Measurements from ENCODE around the gene ZNF710. TPM values are rescaled to one million over a fixed set of nuclear protein-coding genes. Genes with fewer than 3 reads are reported as not detected.
"Not testable (repeated sequence)": the region's sequence is repeated elsewhere in the genome, so short reads cannot be mapped to it uniquely, and the experiment has no call there.

ZNF710 gene, protein sequence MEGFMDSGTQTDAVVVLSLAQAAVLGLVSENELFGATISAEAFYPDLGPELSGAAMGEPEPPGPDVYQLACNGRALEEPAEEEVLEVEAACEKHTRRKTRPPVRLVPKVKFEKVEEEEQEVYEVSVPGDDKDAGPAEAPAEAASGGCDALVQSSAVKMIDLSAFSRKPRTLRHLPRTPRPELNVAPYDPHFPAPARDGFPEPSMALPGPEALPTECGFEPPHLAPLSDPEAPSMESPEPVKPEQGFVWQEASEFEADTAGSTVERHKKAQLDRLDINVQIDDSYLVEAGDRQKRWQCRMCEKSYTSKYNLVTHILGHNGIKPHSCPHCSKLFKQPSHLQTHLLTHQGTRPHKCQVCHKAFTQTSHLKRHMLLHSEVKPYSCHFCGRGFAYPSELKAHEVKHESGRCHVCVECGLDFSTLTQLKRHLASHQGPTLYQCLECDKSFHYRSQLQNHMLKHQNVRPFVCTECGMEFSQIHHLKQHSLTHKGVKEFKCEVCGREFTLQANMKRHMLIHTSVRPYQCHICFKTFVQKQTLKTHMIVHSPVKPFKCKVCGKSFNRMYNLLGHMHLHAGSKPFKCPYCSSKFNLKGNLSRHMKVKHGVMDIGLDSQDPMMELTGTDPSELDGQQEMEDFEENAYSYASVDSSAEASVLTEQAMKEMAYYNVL
- 8.7 and 12.8 TPM in 2 replicates for total RNA-seq

DNA sequence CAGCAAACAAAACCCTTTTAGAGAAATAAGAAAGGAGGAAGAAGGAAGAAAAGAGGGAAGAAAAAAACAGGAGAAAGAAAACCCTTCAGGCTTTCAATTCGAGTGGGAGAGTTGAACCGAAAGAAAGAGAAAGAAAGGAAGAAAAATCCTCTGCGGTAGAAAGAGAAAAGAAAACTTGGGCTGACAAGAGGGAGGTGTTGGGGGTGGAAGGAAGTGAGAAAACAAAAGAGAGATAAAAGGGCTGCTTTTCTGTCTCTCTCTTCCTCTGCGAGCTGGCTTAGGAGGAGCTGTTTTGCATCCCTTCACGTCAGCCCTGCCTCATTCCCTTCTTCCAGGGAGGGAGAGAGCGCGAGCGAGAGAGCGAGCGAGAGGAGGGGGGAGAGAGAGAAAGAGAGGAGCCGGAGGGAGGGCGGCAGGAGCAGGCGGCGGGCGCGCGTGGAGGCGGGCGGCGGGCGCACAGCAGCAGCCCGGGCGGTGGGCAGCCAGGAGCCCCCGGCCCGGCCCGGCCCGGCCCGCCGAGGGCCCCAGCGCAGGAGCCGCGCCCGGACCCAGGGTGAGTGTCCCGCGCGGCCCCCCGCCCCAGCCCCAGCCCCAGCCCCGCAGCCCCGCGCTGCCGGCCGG lies at the start of gene ZNF710:
TSS of gene ZNF710 (plus strand) at position 263 of the 621 bp plus-strand sequence. CDS start 65,814 bp downstream, outside the sequence.
- DNase-seq (ENCODE audit: low read depth in 2 of 2) = peak in 1 of 2 donors; percentile 46

DNA sequence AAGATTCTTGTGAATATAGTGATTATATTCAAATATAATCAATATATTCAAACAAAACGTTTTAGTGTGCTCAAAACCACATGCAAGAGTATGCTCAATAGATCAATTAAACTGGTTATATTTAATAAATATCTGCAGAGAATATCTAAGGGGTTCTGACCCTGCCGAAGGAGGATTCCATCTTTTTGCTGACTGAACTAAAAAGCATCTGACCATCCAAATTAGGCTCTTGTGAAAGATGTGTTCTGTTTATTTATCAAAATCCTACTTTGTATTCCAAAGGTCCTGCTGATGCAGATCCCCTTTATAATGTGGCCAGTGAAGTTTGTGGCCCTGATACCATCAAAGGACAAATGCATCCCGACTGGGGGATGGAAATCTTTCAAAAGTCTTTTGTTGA lies 46.6 kb upstream of the ZNF710 start:
- DNase-seq (ENCODE audit: low read depth in 2 of 2) = no peak

DNA sequence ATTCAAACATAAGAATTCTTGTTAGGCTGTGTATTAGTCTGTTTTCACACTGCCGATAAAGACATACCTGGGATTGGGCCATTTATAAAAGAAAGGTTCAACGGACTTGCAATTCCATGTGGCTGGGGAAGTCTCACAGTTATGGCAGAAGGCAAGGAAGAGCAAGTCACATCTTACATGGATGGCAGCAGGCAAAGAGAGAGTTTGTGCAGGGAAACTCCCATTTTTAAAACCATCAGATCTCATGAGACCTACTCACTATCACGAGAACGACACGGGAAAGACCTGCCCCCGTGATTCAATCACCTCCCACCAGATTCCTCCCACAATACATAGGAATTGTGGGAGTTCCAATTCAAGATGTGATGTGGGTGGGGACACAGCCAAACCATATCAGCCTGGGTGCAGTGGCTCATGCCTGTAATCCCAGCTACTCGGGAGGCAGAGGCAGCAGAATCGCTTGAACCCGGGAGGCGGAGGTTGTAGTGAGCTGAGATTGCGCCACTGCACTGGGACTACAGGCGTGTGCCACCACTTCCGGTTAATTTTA lies 45.6 kb upstream of the ZNF710 start:
- DNase-seq (ENCODE audit: low read depth in 2 of 2) = not testable (repeated sequence)

DNA sequence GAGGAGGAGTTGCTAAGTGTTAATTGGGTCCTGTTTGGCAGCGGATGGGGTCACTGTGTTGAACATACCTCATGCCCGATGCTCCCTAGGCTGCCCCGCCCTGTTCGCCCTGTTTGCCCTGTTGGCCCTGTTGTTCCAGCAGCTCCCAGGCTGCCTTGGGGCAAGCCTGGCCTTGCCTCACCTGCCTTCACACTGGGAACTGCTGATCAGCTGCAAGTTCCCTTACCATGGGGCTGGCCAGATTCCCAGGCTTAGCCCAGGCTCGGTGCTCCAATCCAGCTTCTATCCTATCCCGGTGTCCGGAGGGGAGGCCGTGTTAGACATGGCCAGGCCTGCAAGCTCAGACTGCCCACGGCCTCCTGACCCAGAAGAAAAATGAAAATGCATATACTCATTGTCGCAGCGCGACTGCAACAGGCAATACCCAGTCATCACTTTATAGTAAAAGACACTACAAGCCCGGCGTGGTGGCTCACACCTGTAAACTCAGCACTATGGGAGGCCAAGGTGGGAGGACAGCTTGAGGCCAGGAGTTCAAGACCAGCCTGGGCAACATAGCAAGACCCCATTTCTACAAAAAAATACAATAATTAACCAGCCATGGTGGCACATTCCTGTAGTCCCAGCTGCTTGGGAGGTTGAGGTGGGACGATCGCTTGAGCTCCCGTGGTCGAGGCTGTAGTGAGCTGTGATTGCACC lies 42.9 kb upstream of the ZNF710 start:
- no peak for DNase-seq (ENCODE audit: low read depth in 2 of 2)

DNA sequence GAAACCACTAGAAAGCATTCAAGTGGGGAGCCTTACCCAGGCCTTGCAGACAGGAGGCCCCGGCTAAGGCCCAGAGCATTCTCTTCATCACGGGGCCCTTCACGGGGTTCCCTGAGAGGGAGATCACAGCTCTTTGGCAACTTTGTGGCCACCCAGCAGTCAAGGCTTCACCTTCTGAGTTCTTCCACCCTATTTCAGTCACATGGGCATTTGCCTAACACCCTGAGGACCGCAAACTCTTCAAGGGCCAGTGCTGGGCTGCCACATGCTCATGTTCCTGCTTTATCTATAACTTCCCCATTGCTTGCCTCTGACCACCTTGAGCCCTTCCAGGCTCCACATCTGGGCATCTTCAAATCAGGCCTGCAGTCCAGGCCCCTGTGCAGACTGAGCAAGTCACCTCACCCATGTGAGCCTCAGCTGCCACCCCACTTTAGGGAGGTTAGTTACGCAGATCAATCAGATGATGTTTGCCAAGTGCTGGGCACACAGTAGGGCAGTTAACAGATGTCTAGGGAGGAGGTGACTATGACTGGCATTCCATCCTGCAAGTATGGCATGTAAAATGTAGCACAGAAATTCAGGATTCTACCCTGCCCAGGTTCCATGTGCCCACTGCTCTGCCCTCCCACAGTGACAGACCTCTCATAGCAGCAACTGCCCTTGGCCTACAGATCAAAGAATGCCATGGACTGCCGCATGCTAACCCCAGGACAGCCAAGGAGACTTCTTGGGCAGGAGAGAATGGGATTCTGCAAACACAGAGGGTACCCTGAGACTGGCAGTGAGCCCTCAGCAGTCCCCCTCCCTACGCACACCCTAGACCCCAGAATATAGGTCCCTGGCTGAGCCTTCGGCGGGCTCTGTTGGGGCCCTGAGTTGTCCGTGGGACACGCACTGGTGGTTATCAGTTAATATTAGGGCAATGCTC lies 37.6 kb upstream of the ZNF710 start:
- no peak for DNase-seq (ENCODE audit: low read depth in 2 of 2)

DNA sequence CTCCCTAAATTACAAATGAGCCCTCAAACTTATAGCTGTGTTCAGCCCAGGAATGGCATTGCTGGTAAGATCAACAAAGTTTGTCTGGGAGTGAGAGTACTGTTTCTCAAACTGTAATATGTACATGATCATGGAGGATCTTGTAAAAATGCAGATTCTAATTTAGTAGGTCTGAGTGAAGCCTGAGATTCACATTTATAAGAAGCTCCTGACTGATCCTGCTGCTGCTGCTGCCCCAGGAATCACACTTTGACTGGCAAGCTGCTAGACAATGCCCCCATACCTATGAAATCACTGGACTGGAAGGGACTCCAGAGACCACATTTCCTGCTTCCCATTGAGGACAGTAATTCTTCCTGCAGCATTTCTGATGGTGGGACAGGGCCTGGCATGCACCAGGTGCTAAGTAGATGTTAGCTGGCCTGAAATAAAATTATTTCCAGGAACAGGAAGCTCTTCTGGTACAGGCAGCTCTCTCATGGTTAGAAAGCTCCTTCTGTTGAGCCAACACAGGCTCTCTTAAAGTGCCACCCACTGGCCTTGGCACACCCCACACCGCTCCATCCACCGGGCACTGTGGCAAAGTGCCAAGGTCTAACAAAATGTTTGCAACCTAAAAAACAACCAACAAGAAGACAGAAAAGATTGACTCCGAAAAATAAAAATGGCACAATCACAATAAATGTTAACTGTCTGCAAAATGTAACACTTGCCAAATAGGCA lies 36.7 kb upstream of the ZNF710 start:
- DNase-seq (ENCODE audit: low read depth in 2 of 2) = no peak

DNA sequence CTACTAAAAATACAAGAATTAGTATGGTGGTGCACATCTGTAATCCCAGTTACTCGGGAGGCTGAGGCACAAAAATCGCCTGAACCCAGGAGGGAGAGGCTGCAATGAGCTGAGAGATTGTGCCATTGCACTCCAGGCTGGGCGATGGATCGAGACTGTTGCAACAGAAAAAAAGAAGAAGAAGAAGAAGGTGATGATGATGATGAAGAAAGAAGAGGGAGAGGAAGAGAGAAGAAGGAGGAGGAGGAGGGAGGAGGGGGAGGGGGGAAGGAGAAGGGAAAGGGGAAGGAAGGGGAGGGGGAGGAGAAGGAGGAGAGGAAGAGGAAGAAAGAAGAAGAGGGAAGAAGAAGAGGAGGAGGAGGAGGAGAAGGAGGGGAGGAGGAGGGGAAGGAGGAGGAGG lies 33.2 kb upstream of the ZNF710 start:
- DNase-seq (ENCODE audit: low read depth in 2 of 2) = no peak

DNA sequence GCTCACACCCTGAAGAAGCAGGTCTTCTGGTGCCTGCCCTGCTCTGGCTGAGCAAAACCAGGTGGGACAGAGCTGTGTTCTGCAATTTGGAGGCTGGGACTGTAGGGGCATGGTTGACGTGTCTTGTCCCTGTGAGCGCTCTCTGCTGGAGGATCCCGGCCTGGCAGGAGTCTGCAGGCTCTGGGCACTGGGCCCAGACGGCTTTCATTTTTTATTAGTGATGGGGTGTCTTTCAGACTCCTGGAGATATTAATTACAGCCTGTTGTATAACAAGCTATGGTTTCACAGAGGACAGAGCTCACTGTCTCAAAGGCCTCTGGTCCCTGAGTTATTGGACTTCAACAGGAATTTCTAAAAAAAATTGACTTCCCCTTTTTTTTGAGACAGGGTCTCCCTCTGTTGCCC lies 29.5 kb upstream of the ZNF710 start:
- peak; percentile 29 to 60 for DNase-seq (ENCODE audit: low read depth in 2 of 2)

DNA sequence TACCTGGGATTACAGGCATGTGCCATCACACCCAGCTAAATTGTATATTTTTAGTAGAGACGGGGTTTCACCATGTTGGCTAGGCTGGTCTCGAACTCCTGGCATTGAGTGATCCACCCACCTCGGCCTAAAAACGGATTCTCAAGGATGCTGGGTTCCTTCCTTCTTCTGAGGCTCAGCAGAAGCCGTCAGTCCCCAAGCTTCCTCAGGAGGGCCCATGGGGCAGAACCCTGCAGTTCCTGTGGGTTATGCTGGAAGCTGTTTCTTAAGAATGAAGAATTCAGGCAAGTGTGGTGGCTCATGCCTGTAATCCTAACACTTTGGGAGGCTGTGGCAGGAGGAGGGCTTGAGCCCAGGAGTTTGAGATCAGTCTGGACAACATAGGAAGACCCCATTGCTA lies 29.0 kb upstream of the ZNF710 start:
- no peak for DNase-seq (ENCODE audit: low read depth in 2 of 2)

DNA sequence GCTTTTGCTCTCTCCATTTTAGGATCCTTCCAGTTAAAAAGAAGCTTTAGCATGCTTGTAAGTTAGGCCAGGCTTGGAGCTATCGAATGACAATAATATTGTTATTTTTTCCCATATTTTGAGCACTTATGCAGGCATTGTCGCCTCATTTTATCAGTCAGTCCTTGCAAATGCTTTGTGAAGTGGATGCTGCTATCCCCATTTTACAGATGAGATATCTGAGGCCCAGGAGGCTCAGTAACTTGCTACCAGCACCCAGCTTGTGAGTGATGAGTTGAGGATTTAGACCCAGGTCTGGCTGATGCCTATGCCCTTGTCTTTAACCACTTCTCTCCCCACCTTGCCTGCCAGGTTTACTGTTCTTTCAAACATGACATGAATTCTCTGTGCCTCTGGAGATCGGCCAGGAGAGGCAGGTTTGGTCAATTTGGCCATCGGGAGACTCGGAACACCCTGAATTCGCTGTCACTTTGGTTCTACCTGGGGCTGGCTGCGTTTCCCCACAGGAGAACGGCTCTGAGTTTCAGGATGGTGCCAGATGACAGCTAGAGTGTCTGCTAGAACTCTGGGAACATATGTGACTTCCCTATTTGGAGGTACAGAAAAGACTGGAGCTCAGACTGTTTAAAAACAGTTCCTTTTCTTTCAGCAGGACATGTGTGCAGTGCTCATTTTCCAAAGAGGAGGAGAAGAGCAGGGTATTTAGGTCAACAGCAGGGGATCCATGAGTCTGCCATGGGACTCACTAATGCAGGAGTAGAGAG lies 25.5 kb upstream of the ZNF710 start:
- DNase-seq (ENCODE audit: low read depth in 2 of 2) = no peak

DNA sequence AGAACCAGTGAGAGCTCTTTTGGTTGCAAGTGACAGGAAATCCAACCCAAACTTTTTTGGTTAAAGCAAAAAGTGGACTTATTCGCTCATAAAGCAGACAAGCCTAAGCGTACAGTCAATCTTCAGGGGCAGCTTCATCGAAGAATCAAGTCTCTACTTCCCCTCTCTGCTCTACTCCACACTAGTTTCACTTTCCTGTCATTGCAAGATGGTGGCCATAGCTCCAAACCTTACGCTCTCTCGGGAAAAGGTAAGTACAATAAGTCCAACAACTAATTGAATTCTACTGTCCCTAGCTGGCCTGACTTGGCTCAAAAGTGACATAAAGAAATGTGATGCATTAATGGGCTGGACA lies 24.9 kb upstream of the ZNF710 start:
- DNase-seq (ENCODE audit: low read depth in 2 of 2) = no peak

DNA sequence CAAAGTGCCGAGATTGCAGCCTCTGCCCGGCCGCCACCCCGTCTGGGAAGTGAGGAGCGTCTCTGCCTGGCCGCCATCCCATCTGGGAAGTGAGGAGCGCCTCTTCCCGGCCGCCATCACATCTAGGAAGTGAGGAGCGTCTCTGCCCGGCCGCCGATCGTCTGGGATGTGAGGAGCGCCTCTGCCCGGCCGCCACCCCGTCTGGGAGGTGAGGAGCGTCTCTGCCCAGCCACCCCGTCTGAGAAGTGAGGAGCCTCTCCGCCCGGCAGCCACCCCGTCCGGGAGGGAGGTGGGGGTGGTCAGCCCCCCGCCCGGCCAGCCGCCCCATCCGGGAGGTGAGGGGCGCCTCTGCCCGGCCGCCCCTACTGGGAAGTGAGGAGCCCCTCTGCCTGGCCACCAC lies 23.3 kb upstream of the ZNF710 start:
- DNase-seq (ENCODE audit: low read depth in 2 of 2) = not testable (repeated sequence)

DNA sequence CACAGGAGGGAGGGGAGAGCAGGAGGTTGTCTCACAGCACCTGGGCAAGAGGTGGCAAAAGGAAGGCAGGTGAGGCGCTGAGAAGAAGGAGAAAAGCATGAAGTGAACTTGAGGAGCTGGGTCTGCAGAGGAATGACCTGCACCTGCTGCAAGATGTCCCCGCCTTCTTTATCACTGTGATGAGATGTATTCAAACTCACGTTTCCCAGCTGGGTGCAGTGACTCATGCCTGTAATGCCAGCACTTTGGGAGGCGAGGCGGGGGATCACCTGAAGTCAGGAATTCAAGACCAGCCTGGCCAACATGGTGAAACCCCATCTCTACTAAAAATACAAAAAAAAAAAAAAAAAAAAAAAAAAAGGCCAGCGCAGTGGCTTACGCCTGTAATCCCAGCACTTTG lies 22.2 kb upstream of the ZNF710 start:
- DNase-seq (ENCODE audit: low read depth in 2 of 2) = no peak

DNA sequence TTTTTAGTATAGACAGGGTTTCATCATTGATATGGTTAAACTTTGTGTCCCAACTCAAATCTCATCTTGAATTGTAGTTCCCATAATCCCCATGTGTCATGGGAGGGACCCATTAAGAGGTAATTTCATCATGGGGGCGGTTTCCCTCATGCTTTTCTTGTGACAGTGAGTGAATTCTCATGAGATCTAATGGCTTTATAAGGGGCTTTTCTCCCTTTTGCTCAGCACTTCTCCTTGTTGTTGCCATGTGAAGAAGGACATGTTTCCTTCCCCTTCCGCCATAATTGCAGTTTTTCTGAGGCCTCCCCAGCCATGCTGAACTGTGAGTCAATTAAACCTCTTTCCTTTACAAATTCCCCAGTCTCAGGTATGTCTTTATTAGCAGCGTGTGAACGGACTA lies 20.2 kb upstream of the ZNF710 start:
- DNase-seq (ENCODE audit: low read depth in 2 of 2) = no peak

DNA sequence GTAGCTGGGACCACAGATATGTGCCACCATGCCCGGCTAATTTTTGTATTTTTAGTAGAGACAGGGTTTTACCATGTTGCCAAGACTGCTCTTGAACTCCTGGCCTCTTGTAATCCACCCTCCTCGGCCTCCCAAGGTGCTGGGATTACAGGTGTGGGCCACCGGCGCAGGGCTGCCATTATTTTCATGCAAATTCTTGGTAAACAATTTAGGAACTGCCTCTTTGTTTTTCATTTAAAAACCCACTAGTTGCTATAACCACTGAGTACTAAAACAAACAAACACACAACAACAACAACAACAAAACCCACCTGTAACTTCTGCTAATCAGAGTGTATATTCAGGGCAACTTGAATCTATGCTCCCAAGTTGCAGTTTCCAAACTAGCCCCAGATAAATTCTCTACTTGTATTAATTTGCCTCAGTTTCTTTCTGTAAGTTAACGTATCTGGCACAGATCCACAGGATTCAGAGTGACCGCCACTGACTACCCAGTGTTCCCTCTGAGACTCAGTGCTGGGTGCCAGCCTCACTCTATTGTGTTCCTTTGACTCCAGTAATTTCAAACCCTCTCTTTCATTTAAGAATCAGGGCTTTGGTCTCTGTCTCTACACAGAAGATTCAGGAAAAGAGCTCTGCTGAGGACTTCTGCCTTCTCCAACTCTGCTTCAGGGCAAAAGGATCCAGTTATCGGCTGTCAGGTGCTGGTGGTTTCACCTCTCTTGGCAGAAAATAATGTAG lies 18.6 kb upstream of the ZNF710 start:
- no peak for DNase-seq (ENCODE audit: low read depth in 2 of 2)

DNA sequence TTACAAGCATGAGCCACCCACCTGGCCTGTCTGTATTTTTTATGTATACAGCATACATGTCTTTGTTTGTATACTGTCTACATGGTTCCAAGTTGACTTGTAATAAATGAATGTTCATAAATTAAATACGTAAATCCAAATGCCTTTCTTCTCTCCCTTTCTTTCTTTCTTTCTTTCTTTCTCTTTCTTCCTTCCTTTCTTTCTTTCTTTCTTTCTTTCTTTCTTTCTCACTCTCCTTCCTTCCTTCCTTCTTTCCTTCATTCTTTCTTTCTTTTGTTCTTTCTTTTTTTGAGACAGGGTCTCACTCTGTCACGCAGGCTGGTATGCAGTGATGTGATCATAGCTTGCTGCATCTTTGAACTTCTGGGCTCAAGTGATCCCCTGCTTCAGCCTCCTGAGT lies 17.1 kb upstream of the ZNF710 start:
- DNase-seq (ENCODE audit: low read depth in 2 of 2) = no peak

DNA sequence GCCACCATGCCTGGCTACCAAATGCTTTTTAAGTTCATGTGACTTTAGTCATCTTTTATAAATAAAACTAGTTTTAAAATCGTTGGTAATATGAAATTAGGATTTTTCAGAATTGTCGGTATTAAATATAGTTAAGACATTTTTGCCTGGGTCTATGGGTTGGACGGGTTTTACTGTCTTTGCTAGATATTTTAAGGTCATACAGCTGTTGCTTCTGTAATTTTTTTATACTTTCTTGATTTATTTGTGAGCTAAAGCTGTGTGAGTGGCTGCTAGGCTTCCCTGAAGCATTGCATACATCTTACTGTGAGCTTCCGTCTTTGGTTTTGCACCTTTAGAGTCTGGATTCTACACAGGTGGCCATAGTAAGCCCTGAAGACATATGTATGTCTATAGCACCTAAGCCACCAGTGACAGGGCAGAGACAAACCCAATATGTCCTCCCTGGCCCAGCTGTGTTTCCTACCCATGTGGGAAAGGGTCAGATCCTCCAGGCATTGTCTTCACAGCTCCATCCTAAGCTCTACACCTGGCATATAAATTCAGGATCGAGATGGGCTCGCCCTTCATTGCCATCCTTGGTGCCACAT lies 16.6 kb upstream of the ZNF710 start:
- DNase-seq (ENCODE audit: low read depth in 2 of 2) = no peak

DNA sequence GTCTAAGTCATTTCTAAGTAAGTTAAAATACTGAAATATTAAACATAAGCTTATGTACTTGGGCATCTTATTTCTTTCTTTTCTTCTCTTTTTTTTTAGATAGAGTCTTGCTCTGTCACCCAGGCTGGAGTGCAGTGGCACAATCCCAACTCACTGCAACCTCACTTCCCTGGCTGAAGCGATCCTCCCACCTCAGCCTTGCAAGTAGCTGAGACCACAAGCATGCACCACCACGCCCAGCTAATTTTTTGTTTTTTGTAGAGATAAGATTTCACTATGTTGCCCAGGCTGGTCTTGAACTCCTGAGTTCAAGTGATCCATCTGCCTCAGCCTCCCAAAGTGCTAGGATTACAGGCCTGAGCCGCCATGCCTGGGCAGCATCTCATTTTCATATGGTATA lies 16.0 kb upstream of the ZNF710 start:
- DNase-seq (ENCODE audit: low read depth in 2 of 2) = no peak

Data from dermis microvascular lymphatic vessel endothelial cell (primary cell).